HEK293 (cell line): ENCODE measurements around the gene ITIH5.

Experiments
- CTCF ChIA-PET: fragments of 350-600 bp; formaldehyde crosslinking; extraction: SDS; loops from one replicate; lab custom pipeline; 2021; ENCODE audit warnings: antibody characterized with exemption; lab: Yijun Ruan, JAX
- POLR2A ChIA-PET: fragments of 300-600 bp; formaldehyde crosslinking; extraction: SDS; loops from one replicate; lab custom pipeline; 2020; ENCODE audit warnings: antibody characterized with exemption, inconsistent platforms; lab: Yijun Ruan, JAX
- H3K27ac ChIP-seq: fragments of 200-500 bp; sonication (Bioruptor generic); 2 replicates; pipeline ENCODE4 v1.5.1; 2014; ENCODE audit warnings: low read depth, low read length, control low read depth, inconsistent platforms; ENCODE audit errors: extremely low read depth
- H3K36me3 ChIP-seq, 2 experiments: fragments of 200-500 bp in 1 of 2; sonication (Bioruptor generic) in 1 of 2; 1 replicate in 1 of 2; 2 replicates in 1 of 2; pipeline ENCODE4 v1.5.1; 2014 to 2017; ENCODE audit warnings: inconsistent platforms in 2 of 2, low read length in 2 of 2; ENCODE audit not compliant: control insufficient read depth in 2 of 2, insufficient read depth in 1 of 2
- H3K4me1 ChIP-seq: fragments of 200-500 bp; sonication (Bioruptor generic); 2 replicates; pipeline ENCODE4 v1.5.1; 2014; ENCODE audit warnings: mild to moderate bottlenecking, low read length, inconsistent platforms; ENCODE audit not compliant: control insufficient read depth, insufficient read depth
- H3K4me3 ChIP-seq: 2 replicates; pipeline ENCODE4 v1.5.1; 2011; ENCODE audit warnings: low read depth, mild to moderate bottlenecking, control low read depth, low read length, moderate library complexity
- H3K9me3 ChIP-seq: fragments of 200-500 bp; sonication (Bioruptor generic); 2 replicates; pipeline ENCODE4 v1.5.1; 2014; ENCODE audit warnings: low read depth, low read length, inconsistent platforms; ENCODE audit not compliant: control insufficient read depth, insufficient read depth
- EGR2 ChIP-seq: fragments of 450-650 bp; formaldehyde crosslinking; IDR thresholded peaks from 2 replicates; pipeline ENCODE4 v1.5.1; 2016; ENCODE audit warnings: low read depth, missing biosample characterization, missing genetic modification characterization
- FEZF1 ChIP-seq: fragments of 450-650 bp; formaldehyde crosslinking; IDR thresholded peaks from 2 replicates; pipeline ENCODE4 v1.5.1; 2016; ENCODE audit warnings: missing biosample characterization, missing genetic modification characterization
- GLIS1 ChIP-seq: fragments of 450-650 bp; formaldehyde crosslinking; IDR thresholded peaks from 2 replicates; pipeline ENCODE4 v1.5.1; 2016; ENCODE audit warnings: missing biosample characterization, missing genetic modification characterization
- HOXA7 ChIP-seq: sonication (generic); formaldehyde crosslinking; IDR thresholded peaks from 2 replicates; pipeline ENCODE4 v1.8.1; 2022; ENCODE audit warnings: missing genetic modification reagents, borderline replicate concordance
- HOXC10 ChIP-seq: sonication (generic); formaldehyde crosslinking; IDR thresholded peaks from 2 replicates; pipeline ENCODE4 v1.8.1; 2023; ENCODE audit warnings: mild to moderate bottlenecking, missing genetic modification reagents
- KLF10 ChIP-seq: fragments of 450-650 bp; IDR thresholded peaks from 2 replicates; pipeline ENCODE4 v1.5.1; 2018; ENCODE audit warnings: missing biosample characterization, mild to moderate bottlenecking, missing genetic modification characterization
- SCRT2 ChIP-seq: fragments of 450-650 bp; formaldehyde crosslinking; IDR thresholded peaks from 2 replicates; pipeline ENCODE4 v1.5.1; 2016; ENCODE audit warnings: missing biosample characterization, missing genetic modification characterization
- ZFHX2 ChIP-seq: fragments of 450-650 bp; formaldehyde crosslinking; conservative IDR thresholded peaks from 2 replicates; pipeline ENCODE4 v1.5.1; 2016; ENCODE audit warnings: missing biosample characterization, missing genetic modification characterization
- ZIC2 ChIP-seq: fragments of 450-650 bp; formaldehyde crosslinking; IDR thresholded peaks from 2 replicates; pipeline ENCODE4 v1.5.1; 2016; ENCODE audit warnings: missing biosample characterization, missing genetic modification characterization
- ZNF169 ChIP-seq: fragments of 450-650 bp; formaldehyde crosslinking; IDR thresholded peaks from 2 replicates; pipeline ENCODE4 v1.5.1; 2016; ENCODE audit warnings: missing biosample characterization, missing genetic modification characterization
- ZNF239 ChIP-seq: fragments of 450-650 bp; formaldehyde crosslinking; IDR thresholded peaks from 2 replicates; pipeline ENCODE4 v1.5.1; 2016; ENCODE audit warnings: missing biosample characterization, missing genetic modification characterization
- ZNF341 ChIP-seq: fragments of 450-650 bp; formaldehyde crosslinking; IDR thresholded peaks from 2 replicates; pipeline ENCODE4; 2016; ENCODE audit warnings: low read depth, missing biosample characterization, missing genetic modification characterization
- ZNF501 ChIP-seq: fragments of 450-650 bp; formaldehyde crosslinking; IDR thresholded peaks from 2 replicates; pipeline ENCODE4 v1.5.1; 2016; ENCODE audit warnings: missing biosample characterization, missing genetic modification characterization
- ZNF521 ChIP-seq: fragments of 450-650 bp; formaldehyde crosslinking; IDR thresholded peaks from 2 replicates; pipeline ENCODE4 v1.5.1; 2017; ENCODE audit warnings: missing biosample characterization, mild to moderate bottlenecking, missing genetic modification characterization
- ZNF530 ChIP-seq: fragments of 450-650 bp; formaldehyde crosslinking; IDR thresholded peaks from 2 replicates; pipeline ENCODE4 v1.5.1; 2016; ENCODE audit warnings: low read depth, missing biosample characterization, missing genetic modification characterization
- ZNF548 ChIP-seq: fragments of 450-650 bp; formaldehyde crosslinking; IDR thresholded peaks from 2 replicates; pipeline ENCODE4 v1.5.1; 2016; ENCODE audit warnings: missing biosample characterization, missing genetic modification characterization
- ZNF558 ChIP-seq: fragments of 450-650 bp; formaldehyde crosslinking; IDR thresholded peaks from 2 replicates; pipeline ENCODE4 v1.5.1; 2016; ENCODE audit warnings: missing biosample characterization, missing genetic modification characterization
- TF ChIP-seq, protein P1 (sequence below): fragments of 450-650 bp; formaldehyde crosslinking; optimal IDR thresholded peaks from 2 replicates; pipeline ENCODE3; 2016; ENCODE audit warnings: missing biosample characterization, mild to moderate bottlenecking, missing genetic modification characterization
- TF ChIP-seq, protein P2 (sequence below): fragments of 450-650 bp; formaldehyde crosslinking; IDR thresholded peaks from 2 replicates; pipeline ENCODE4 v1.5.1; 2016; ENCODE audit warnings: missing biosample characterization, missing genetic modification characterization
- TF ChIP-seq, protein P3 (sequence below): fragments of 450-650 bp; formaldehyde crosslinking; IDR thresholded peaks from 2 replicates; pipeline ENCODE4 v1.5.1; 2016; ENCODE audit warnings: missing biosample characterization, missing genetic modification characterization
- TF ChIP-seq, protein P4 (sequence below): fragments of 450-650 bp; formaldehyde crosslinking; IDR thresholded peaks from 2 replicates; pipeline ENCODE4 v1.5.1; 2016; ENCODE audit warnings: missing biosample characterization, missing genetic modification characterization, borderline replicate concordance
- TF ChIP-seq, protein P5 (sequence below): fragments of 450-650 bp; formaldehyde crosslinking; IDR thresholded peaks from 2 replicates; pipeline ENCODE4 v1.5.1; 2016; ENCODE audit warnings: missing biosample characterization, missing genetic modification characterization
- TF ChIP-seq, protein P6 (sequence below): fragments of 450-650 bp; formaldehyde crosslinking; IDR thresholded peaks from 2 replicates; pipeline ENCODE4 v1.5.1; 2016; ENCODE audit warnings: missing biosample characterization, missing genetic modification characterization

Gene ITIH5

DNA sequence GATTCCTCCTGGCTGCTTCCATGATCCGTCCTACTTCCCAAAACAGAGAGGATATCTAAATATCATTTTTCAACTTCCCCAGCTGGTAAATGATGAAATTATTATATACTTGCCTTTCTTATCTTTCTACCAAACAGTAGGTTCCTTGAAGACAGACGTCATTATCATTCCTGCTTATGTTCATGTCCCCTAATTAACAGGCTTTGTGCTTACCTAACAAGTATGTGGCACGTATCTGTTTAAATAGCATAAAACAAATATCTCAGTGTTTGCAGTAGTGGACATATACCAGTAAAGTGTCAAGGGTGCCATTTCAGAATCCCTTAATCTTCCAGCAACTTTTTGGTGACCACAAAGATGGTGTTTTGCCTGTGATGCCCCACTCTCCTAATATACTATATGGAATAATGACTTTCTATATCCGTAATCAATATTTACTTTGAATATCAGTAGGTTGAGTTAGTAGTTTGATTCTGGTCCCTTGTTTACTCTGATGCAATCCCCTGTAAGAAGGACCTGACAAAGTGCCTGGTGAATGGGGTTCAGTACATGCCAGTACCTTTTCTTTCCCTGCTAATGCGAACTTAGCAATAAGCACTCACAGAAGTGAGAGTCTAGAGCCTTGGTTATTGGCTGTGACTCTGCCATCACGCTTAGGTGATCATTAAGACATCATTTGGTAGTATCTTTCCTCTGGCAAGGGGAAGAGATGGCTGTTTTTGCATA, 124.4 kb downstream of the ITIH5 start:
- TF ChIP-seq HOXC10 (CRISPR knock-in tag) (no peak), FEZF1 (tag by site-specific recombination) (no peak), ZNF169 (no peak), KLF10 (tag by site-specific recombination) (no peak), ZNF501 (tag by site-specific recombination) (no peak), ZNF530 (tag by site-specific recombination) (no peak), EGR2 (no peak), GLIS1 (no peak)
- TF ChIP-seq, protein P1, sequence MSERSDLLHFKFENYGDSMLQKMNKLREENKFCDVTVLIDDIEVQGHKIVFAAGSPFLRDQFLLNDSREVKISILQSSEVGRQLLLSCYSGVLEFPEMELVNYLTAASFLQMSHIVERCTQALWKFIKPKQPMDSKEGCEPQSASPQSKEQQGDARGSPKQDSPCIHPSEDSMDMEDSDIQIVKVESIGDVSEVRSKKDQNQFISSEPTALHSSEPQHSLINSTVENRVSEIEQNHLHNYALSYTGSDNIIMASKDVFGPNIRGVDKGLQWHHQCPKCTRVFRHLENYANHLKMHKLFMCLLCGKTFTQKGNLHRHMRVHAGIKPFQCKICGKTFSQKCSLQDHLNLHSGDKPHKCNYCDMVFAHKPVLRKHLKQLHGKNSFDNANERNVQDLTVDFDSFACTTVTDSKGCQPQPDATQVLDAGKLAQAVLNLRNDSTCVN (tag by site-specific recombination), result no peak
- TF ChIP-seq, protein P2, sequence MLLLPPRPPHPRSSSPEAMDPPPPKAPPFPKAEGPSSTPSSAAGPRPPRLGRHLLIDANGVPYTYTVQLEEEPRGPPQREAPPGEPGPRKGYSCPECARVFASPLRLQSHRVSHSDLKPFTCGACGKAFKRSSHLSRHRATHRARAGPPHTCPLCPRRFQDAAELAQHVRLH (tag by site-specific recombination), result no peak
- TF ChIP-seq, protein P3, sequence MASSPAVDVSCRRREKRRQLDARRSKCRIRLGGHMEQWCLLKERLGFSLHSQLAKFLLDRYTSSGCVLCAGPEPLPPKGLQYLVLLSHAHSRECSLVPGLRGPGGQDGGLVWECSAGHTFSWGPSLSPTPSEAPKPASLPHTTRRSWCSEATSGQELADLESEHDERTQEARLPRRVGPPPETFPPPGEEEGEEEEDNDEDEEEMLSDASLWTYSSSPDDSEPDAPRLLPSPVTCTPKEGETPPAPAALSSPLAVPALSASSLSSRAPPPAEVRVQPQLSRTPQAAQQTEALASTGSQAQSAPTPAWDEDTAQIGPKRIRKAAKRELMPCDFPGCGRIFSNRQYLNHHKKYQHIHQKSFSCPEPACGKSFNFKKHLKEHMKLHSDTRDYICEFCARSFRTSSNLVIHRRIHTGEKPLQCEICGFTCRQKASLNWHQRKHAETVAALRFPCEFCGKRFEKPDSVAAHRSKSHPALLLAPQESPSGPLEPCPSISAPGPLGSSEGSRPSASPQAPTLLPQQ, result no peak
- TF ChIP-seq, protein P4, sequence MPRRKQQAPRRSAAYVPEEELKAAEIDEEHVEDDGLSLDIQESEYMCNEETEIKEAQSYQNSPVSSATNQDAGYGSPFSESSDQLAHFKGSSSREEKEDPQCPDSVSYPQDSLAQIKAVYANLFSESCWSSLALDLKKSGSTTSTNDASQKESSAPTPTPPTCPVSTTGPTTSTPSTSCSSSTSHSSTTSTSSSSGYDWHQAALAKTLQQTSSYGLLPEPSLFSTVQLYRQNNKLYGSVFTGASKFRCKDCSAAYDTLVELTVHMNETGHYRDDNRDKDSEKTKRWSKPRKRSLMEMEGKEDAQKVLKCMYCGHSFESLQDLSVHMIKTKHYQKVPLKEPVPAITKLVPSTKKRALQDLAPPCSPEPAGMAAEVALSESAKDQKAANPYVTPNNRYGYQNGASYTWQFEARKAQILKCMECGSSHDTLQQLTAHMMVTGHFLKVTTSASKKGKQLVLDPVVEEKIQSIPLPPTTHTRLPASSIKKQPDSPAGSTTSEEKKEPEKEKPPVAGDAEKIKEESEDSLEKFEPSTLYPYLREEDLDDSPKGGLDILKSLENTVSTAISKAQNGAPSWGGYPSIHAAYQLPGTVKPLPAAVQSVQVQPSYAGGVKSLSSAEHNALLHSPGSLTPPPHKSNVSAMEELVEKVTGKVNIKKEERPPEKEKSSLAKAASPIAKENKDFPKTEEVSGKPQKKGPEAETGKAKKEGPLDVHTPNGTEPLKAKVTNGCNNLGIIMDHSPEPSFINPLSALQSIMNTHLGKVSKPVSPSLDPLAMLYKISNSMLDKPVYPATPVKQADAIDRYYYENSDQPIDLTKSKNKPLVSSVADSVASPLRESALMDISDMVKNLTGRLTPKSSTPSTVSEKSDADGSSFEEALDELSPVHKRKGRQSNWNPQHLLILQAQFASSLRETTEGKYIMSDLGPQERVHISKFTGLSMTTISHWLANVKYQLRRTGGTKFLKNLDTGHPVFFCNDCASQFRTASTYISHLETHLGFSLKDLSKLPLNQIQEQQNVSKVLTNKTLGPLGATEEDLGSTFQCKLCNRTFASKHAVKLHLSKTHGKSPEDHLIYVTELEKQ, result no peak
- TF ChIP-seq, all 188 proteins: peak for 0
- no peaks in the 10 kb centered on the region for H3K9me3 ChIP-seq
- no peak overlapping the region for H3K4me3 ChIP-seq
- H3K4me1 ChIP-seq, result no peaks in the 10 kb centered on the region
- ChIA-PET POLR2A (no interaction called here), CTCF (interaction anchor here (0.7 kb wide), 1 partner anchor 144 kb away, joined by 4 read pairs; no protein-coding TSS in a partner anchor)
- H3K27ac ChIP-seq, result no peak overlapping the region
- H3K36me3 ChIP-seq, result no peaks in the 10 kb centered on the region

DNA sequence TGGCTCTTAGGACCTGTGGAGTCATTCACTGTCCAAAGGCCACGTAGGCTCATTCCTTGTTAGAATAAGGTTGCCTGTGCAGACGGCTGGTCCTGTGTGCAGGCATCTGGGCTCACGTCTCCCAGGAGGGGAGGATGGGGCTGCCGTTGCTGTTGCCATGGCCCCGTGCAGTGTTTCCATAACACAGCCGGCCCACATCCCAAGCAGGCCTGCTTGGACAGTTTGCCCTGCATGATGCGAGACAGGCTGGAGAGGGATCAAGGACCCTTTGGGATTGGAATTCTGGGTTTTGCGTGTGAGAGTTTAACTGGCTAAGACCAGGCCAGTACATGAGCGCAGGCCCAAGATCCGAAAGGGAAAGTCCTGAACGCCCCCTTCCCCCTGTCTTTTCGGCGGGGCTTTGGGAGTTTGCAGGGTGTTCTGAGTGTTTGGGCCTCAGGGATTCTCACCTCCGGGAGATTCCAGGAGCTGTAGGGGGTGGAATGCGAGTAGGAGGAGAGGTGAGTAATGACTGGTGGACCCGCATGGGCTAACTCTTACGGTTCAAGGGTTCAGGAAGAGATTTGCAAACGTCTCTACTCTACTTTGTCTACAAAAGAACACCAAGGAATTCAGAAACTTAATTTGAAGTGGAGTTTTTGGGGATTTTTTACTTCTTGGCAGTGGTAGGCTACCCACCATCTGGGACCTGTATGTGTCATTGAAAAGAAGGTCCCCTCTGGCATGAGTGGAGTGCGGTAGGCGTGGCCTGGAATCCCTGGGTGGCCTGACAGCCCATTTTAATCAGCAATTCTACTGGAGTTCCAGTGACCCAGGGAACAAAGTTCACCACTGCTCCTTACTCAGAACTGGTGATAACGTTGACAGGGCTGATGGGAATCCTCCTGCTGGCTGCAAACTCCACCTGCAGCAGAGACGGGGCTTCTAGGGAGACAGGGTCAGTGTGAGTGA, 125.4 kb downstream of the ITIH5 start:
- Histone ChIP-seq H3K36me3 (no peaks in the 10 kb centered on the region), H3K9me3 (no peaks in the 10 kb centered on the region), H3K27ac (no peak overlapping the region), H3K4me3 (no peak overlapping the region), H3K4me1 (no peaks in the 10 kb centered on the region)
- TF ChIP-seq, protein P5, sequence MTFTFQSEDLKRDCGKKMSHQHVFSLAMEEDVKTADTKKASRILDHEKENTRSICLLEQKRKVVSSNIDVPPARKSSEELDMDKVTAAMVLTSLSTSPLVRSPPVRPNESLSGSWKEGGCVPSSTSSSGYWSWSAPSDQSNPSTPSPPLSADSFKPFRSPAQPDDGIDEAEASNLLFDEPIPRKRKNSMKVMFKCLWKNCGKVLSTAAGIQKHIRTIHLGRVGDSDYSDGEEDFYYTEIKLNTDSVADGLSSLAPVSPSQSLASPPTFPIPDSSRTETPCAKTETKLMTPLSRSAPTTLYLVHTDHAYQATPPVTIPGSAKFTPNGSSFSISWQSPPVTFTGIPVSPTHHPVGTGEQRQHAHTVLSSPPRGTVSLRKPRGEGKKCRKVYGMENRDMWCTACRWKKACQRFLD (tag by site-specific recombination), result no peak
- TF ChIP-seq ZIC2 (tag by site-specific recombination), result no peak
- TF ChIP-seq, protein P6, sequence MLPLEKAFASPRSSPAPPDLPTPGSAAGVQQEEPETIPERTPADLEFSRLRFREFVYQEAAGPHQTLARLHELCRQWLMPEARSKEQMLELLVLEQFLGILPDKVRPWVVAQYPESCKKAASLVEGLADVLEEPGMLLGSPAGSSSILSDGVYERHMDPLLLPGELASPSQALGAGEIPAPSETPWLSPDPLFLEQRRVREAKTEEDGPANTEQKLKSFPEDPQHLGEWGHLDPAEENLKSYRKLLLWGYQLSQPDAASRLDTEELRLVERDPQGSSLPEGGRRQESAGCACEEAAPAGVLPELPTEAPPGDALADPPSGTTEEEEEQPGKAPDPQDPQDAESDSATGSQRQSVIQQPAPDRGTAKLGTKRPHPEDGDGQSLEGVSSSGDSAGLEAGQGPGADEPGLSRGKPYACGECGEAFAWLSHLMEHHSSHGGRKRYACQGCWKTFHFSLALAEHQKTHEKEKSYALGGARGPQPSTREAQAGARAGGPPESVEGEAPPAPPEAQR (tag by site-specific recombination), result no peak
- TF ChIP-seq HOXA7 (CRISPR knock-in tag), result no peak
- no peak for TF ChIP-seq ZNF558 (tag by site-specific recombination)
- no peak for TF ChIP-seq ZNF548 (tag by site-specific recombination)
- TF ChIP-seq ZNF341 (tag by site-specific recombination), result no peak
- peak; percentile 49 for TF ChIP-seq ZFHX2 (tag by site-specific recombination)
- peak; percentile 43 for TF ChIP-seq SCRT2
- peak; percentile 52; the same call in 1 of the 2 replicates for TF ChIP-seq EGR2
- no peak for TF ChIP-seq ZNF521 (tag by site-specific recombination)
- no peak for TF ChIP-seq ZNF239 (tag by site-specific recombination)
- CTCF ChIA-PET, result no interaction called here
- POLR2A ChIA-PET, result no interaction called here
